NCI-H526 treated with DMSO at 0.1 percent for 48 hours (cell line): ENCODE measurements around the gene CFAP97D2.
A peak's percentile ranks its signal among the peaks of the same experiment; 100 is the strongest.
"Not testable (repeated sequence)": the region's sequence is repeated elsewhere in the genome, so short reads cannot be mapped to it uniquely, and the experiment has no call there.

ENCODE experiments used
- DNase-seq: peaks from one replicate; lab custom pipeline; 2025; lab: John Stamatoyannopoulos, UW

The CFAP97D2 gene

DNA sequence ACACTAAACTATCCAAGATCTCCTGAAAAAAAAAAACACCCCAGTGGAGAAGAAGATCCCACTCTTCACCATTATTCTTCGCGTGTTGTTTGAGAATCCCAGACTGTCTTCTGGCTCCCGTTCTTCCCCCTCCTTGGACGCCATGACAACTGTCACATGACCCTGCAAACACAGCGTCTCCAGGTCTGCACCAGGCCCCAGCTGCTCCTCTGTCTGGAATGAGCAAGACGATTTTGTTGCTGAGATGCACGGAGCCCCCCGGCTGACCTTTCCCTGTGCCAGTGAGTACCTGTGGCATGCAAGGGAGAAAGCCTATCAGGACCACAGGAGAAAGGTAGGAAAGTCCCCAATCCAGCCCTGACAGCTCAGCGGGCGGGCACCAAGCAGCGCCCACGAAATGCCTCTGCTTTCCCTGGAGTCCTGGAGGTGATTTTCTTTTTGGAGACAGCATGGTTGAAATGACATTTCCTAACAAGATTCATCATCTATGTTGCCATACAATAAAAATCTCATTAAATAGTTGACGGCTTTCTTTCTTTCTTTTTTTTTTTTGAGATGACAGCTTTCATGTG is at the start of gene CFAP97D2:
Gene CFAP97D2, plus strand, starts transcription at position 171 of the 572 bp plus-strand sequence. Its CDS starts 74 bp downstream, at position 245.
- no peak for DNase-seq

DNA sequence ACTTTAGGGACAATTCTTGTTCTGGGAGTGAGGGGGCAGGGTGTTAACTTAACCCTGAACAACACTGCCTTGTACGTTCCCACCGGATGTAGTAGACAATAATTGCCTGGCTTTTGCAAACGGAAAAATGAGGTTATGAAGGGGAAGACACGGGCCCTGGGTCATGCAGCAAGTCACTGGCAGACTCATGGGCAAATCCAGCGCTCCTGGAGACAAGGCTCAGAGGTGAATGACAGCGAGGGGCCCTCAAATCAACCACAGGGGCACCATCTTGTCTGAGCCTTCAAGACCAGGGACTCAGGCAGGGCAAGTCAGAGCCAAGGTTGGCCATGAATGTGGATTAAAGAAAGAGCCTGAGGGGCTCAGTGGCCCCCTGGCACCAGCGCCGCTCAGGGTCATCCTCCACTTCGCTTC is 49.4 kb upstream of the CFAP97D2 start:
- no peak for DNase-seq

DNA sequence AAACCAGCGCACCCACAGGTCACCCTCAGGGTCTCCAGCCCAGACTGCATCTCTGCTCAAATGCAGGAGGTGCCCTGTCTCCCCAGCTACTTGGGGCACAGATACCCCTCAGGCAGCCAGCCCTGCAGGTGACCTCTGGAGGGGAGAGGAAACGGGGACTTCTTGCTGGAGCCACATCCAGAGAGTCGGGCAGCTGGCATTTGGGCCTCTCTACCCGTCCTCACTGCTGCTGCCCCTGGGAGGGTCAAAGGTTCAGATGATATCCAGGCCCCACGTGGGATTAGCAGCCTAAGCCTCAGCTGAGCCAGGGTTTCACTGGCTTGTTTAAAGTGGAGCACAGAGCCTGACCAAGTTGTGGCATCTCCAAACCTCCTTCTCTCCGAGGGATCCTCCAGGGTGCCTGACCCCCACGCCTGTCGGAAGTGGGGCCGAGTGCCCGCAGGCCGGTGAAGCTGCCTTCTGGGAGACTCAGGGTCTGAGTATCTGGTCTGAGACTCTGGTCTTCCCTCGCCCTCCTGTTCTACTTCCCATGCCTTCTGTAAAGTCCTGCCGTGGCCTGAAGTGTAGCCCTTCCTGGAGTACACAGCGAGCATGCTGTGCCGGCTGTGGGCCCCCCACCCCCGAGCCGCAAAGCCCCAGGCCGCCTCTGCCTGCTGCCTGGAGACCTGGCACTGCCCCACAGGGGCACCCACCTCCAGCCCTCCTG is 48.8 kb upstream of the CFAP97D2 start:
- DNase-seq = no peak

DNA sequence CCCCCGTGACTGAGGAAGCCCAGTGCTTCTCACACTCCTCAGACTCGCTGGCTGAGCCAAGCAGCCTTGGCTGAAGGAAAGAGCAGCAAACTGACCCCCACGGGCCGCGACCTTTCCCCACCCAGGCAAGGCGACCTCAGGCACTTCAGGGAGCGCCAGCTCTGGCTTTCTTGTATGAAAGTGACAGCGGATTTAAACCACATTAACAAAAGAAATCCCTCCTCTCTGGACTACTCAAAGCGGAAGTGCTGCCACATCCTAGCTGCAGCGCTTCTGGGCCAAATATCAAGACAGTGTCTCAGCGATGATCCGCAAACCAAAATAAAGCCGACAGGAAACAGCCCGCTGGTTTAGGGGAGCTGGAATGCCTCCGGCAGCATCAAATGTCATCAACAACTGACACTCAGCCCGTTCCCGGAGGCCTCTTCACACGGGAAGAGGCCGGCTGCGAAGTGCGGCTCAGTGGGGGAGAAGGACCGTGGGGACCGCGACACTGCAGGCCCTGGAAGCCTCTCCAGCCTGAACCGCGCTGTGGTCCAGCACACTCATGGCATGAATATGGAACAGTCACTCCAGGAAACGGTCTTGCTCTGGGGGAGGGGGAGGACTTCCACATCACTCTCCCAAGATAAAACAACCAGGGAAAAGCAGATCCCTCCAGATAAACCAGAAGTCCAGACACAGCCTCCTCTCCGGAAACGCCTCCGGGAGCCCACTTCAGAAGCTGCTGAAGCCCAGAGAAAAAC is 48.0 kb upstream of the CFAP97D2 start:
- peak; percentile 47 for DNase-seq

DNA sequence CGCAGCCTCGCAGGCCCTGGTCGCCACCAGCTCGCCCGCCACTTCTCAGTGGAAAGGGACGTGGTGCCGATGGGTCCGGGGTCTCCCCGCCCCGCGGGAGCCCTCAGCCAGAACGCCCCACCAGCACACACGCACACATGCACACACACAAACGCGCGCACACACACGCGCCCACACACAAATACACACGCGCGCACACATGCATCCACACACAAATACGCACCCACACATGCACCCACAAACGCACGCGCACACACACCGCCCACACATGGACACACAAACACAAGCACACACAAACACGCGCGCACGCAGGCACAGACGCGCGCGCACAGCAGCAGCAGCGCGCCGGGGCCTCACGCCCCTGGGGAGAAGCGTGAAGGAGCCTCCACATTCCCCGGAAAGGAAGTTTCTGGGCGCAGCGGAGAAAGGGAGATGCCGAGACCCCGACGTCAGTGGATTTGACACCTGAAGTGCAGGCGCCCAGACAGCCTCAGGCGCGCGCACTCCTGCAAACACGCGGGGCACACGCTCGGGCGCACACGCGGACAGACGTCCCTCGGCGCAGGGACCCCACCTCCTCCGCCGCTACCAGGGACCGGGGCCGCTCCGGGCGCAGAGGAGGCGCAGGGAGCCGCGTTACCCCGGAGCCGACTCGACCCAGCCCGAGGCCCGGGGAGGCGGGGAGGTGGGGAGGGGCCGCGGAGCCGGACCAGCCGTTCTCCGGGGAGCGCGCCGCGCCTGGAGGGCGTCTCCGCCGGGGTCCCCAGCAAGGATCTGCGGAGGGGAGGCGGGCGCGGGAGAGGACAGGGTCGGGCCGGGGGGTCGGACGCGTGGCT is 47.3 kb upstream of the CFAP97D2 start:
- no peak for DNase-seq

DNA sequence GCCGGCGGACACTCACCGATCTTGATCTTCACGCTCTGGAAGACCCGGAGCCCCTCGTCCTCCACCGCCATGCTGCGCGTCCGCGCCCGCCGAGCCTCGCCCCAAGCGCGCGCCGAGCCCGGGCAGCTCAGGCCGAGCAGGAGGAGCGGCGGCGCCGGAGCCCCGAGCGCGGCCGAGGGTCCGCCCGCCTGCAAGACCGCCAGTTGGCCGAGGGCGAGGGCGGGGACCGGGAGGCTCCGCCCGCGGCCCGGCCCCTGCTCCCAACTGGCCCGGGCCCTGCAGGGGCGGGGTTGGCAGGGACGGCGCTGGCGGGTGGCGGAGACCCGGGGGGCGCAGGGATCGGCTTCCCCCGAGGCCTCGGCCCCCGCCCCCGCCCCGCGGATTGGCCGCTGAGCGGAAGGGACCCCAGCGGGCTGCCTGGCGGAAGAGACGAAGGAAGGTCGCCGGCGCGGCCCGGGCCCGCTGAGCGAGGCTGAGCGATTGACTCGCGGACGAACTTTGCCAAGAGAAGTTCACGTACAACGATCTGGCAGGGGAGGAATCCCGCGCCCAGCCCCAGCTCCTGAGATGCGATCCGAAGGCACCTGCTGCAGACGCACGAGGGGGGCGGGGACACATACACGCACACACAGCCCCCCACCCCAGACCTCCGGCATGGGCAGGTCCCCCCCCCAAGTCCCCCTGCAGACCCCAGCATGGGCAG is 46.5 kb upstream of the CFAP97D2 start, which contains the start of gene RASA3:
Gene RASA3, minus strand, starts transcription at position 205 of the 703 bp plus-strand sequence. Its CDS starts 134 bp downstream, at position 71.
- peak; percentile 74 for DNase-seq

DNA sequence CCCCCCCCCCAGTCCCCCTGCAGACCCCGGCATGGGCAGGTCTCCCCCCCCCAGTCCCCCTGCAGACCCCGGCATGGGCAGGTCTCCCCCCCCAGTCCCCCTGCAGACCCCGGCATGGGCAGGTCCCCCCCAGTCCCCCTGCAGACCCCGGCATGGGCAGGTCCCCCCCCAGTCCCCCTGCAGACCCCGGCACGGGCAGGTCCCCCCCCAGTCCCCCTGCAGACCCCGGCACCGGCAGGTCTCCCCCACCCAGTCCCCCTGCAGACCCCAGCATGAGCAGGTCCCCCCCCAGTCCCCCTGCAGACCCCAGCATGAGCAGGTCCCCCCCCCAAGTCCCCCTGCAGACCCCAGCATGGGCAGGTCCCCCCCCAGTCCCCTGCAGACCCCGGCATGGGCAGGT is 45.9 kb upstream of the CFAP97D2 start:
- DNase-seq = not testable (repeated sequence)

DNA sequence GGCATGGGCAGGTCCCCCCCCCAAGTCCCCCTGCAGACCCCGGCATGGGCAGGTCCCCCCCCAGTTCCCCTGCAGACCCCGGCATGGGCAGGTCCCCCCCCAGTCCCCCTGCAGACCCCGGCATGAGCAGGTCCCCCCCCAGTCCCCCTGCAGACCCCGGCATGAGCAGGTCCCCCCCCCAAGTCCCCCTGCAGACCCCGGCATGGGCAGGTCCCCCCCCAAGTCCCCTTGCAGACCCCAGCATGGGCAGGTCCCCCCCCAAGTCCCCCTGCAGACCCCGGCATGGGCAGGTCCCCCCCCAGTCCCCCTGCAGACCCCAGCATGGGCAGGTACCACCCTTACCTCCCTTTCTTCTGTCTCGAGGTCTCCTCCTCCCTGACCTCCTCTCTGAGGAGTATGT is 45.5 kb upstream of the CFAP97D2 start:
- not testable (repeated sequence) for DNase-seq

DNA sequence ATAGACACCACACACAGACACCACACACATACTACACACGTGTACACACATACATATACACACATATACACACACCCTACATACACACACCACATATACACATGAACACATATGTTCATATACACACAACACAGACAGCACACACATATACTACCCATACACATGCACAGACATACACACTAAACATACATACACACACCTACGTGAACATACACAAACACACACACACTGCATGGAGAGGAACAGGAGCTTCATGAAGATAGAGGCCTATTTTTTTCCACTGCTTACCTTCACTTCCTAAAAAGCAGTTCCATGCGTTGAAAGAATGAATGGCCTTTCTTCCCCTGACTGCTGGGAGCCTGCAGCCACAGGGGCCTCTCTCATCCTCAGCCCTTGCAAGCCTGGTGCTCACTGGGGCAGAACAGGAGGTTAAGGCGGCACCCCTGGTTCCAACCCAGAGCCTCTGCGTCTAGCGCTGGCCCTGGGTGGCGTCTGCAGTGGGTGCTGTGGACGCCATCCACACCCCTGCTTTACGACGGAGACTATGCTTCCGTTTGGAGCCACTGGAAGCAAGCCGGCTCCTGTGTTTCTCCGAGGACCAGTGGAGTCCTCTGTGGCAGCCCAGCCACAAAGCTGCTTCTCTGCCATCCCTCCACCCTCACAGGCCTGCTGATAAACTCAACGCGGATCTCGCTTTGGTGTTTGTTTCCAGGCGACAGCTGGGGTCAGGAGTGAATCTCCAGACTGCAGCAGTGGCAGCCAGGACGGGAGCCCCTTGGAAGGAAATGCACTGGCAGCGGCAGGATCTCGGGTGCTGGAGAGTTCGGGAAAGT is 44.7 kb upstream of the CFAP97D2 start:
- DNase-seq = no peak

DNA sequence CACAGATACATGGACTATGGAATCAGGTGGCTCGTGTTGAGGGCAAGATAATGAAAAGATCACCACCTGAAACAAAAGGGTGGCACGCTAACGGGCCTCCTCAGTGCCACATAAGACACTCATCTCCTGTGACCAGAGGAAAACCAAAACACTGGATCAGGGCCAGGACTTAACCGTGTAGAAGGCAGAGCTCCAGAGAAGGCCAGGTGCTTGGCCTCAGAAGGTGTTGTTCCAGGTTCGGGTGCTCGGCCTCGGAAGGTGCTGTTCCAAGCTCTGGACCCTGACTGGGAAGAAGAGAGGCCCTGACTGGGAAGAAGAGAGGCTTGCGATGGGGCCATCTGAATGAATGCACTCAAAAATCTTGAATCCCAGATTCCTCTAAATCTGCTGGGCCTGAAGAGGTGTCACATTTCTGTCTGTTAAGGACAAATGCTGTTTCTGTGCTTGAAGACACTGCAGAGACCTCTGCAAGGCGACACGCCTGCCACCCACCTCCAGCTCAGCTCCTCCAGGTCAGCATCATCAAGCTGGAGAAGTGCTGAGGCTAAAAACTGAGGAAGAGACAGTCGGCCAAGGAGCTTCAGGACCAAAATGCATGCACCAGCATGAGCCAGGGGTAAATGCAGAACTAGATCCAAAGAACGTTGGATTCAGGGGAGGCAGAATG is 44.0 kb upstream of the CFAP97D2 start:
- no peak for DNase-seq

DNA sequence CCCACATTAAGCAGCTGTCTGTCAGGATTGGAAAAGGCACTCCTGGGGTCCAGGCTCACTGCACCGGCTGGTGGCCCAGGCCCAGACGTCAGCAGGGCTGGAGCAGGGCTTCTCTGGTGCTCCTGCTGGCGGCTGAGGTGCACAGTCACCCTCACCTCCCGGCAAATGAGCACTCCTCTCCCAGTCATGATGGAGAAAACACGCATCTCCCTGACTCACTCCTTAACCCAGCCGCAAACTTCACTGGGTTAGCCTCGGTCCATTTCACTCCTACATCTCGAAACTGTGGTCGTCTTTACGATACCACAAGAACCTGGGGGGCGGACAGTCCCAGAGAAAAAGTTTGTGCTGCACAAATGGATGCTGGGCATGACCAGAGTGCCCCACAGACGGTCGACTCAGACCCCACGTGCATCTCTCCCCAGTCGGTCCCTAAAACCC is 43.3 kb upstream of the CFAP97D2 start:
- no peak for DNase-seq

DNA sequence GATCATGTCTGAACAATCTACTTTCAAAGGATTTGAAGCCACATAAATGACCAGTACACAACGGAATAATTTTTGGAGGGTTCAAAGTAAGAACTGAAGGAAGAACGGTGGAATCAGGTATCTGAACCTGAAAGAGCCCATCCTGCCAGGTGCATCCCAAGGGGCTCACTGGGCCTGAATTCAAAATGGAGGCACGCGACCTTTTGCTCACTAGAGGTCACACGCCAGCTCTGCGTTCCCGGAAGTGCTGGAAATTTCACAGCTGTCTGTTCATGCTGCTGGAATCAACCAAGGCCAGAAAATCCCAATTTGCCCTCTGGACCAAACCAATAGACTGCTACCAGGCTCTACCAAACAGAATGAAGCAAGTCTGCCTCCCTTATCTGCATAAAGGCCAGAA is 42.5 kb upstream of the CFAP97D2 start:
- DNase-seq = no peak

DNA sequence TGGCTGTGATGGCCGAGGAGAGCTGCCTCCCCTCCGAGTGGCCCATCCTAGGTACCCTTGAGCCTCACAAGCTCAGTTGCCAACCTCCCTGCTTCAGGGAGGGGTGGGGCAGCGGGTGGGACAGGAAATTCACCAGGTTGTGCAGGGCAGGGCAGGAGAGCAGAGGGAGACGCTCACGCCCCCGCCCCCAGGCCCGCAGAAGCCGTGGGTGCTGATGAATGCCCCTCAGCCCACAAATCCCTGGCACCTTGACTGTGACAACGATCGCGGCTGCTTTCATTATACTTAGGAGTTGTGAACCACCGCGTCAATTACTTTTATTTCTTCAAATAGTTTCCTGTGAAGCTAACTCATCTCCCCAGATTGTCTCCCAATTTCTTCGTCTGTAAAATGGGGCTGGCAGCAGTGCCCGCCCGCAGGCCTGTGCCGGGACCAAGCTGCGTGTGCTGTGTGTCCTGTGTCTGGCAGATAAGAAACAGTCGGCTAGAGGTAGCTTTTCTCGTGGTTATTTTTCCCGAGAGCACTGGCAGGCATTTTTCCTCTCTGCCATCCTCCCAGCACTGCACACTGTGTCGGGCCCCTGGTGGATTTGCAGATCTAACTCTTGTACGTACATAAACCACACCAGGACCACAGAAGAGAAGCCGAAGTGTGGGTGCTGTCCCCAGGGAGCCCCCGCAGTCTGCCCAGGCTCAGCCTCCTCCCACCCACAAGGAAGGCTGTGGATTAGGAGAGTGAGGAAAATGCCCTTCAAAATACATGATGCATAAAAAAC is 38.7 kb upstream of the CFAP97D2 start:
- no peak for DNase-seq

DNA sequence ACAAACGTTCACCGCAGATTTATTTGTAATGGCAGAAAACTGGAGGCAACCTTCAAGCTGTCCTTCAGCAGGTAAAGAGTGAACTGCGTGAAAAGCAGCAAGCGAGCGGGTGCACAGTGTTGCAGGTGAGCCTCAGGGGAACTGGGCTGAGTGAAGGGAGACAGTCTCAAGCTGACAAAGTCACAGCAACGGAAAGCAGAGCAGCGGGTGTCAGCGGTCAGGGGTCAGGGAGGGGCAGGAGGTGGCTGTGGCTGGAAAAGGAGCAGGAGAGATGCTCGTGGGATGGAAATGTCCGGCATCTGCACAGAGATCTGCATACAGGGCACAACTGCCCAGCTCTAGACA is 38.2 kb upstream of the CFAP97D2 start:
- DNase-seq = no peak

DNA sequence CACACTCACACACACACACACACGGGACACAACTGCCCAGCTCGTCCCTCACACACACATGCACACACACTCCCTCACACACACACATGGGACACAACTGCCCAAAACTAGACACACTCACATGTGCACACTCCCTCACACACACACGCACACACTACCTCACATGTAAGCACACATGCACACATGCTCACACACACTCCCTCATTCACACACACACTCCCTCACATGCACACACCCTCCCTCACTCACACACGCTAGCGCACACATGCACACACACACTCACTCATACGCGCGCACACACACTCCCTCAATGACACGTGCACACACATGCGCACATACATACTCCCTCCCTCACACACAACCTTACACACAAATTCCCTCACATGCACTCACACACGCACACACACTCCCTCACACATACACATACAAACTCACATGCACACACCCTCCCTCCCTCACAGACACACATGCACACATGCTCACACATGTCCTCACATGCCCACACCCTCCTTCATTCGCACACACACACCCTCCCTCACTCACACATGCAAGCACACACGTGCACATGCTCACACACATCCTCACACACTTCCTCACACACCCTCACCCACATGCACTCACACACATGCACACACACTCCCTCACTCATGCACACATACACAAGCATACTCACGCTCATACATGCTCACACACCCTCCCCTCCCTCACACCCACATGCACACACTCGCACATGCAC is 37.6 kb upstream of the CFAP97D2 start:
- DNase-seq = no peak

DNA sequence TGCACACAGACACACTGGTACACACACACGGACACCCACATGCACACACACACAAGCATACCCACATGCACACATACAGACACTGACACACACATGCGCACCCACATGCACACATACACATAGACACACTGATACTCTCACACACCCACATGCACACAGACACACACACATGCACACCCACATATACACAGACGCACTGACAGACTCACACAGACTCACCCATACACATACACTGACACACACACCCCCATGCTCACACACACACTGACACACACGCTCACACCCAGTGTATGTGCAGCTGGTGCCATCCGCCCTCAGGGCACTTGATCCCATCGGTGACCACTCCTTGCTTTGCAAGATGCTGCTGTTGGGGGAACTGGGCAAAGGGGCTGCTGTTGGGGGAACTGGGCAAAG is 36.9 kb upstream of the CFAP97D2 start:
- DNase-seq = no peak

DNA sequence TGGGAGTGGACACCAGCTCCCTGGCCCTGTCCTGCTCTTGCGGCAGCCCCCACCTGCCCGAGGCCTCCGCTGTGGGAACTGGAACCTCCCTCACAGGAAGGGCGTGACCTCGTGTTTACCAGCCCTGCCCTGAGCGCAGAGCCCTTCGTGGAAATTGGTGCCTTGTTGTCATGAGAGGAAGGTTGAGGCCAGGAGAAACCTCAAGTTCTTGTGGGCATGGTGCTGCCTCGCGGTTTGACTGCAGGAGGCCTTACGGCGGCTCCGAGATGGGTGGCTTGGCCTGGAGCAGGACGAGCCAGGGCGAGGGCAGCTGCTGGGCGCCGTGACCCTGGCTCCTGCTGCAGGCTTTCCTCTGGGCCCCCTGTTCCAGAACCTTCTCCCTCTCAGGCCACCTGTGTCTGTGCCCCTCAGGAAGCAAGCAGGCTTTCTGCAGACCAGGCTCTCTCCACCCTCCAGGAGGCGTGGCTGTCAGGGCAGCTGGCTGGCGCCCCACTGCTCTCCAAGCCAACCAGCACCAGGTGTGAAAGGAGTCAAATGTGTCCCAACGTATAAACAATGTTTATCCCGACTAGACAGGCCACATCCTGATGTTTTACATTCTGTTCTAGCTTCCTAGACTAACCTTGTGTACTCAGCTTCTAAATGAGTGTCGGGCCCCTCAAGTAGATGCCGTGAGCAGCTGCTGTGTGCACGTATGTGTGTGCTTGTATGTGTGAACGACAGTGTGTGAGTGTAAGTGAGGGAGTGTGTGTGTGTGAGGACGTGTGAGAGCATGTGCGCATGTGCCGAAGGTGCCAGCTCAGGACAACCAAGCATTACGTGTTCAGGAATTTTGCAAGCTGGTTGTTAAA is 36.2 kb upstream of the CFAP97D2 start:
- DNase-seq = peak; percentile 54
